Hippocampal formation (tissue), 2 donors: ENCODE data around the gene ZBTB7A.
"Not testable (repeated sequence)": the region's sequence is repeated elsewhere in the genome, so short reads cannot be mapped to it uniquely, and the experiment has no call there.

ENCODE experiments used
- DNase-seq, 2 donors: peaks; one replicate each; lab custom pipeline; 2025; lab: John Stamatoyannopoulos, UW

Gene ZBTB7A

GRCh38 chr19:4016486-4016885 lies 50.2 kb downstream of the ZBTB7A start:
- peak; percentile 86 for DNase-seq

- DNase-seq: no peak
Observed at GRCh38 chr19:4015705-4016402, 50.8 kb downstream of the ZBTB7A start.

GRCh38 chr19:4014541-4015491 lies 51.9 kb downstream of the ZBTB7A start:
- no peak for DNase-seq

- DNase-seq: no peak
Observed at GRCh38 chr19:4013886-4014540, 52.7 kb downstream of the ZBTB7A start.

- DNase-seq: no peak
Observed at GRCh38 chr19:4012975-4013634, 53.6 kb downstream of the ZBTB7A start.

DNA sequence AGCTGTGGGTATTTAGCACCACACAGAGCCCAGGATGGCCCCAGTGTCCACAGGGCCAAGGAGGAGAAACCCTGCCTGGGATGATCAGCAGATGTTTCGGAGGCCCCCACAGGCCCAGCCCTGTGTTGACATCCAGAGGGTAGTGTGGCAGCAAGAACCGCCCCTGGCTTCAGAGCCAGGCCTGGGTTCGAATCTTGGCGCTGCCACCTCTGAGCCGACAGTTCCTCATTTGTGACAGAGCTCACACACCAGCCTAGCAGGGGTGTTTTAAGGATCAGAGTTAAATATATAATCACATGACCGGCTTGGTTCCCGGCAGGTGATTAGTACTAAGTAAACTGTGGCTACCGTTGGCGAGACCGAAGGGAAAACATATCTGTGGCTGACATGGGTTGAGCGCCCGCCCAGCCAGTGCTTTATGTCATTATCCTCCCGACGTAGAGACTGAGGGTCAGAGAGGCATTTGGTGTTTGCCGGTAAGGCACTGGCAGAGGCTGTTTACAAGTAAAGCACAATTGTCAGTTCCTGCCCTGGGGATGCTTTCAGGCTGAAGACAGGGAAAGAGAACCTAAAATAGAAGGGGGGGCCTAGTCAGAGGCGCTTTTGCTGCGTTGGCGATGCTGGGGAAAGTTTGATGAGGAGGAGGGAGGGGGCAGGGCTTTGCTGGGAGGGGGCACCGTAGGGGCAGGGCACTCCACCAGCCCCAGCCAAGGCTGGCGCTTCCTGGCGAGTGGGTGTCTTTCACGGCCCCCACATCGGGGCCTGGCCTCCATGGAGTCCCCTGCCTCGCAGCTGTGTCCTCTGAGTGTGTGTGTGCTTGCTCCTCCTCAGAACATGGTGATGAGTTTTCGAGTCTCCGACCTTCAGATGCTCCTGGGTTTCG lies 54.4 kb downstream of the ZBTB7A start:
- DNase-seq: no peak

DNA sequence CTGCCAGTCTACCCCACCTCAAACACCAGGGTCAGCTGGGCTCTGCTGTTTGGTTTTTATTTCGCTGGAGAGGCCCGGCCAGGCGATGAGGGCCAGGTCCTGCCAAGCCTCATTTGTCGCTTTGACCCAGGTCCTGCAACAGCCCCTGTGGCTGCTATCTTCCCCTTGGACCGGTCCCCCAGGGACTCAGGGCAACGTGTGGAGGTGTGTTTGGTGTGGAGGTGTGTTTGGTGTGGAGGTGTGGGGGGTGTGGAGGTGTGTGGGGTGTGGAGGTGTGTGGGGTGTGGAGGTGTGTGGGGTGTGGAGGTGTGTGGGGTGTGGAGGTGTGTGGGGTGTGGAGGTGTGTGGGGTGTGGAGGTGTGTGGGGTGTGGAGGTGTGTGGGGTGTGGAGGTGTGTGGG lies 55.3 kb downstream of the ZBTB7A start:
- DNase-seq: not testable (repeated sequence)

- no peak for DNase-seq
Observed at GRCh38 chr19:4010808-4011110, 55.9 kb downstream of the ZBTB7A start.

DNA sequence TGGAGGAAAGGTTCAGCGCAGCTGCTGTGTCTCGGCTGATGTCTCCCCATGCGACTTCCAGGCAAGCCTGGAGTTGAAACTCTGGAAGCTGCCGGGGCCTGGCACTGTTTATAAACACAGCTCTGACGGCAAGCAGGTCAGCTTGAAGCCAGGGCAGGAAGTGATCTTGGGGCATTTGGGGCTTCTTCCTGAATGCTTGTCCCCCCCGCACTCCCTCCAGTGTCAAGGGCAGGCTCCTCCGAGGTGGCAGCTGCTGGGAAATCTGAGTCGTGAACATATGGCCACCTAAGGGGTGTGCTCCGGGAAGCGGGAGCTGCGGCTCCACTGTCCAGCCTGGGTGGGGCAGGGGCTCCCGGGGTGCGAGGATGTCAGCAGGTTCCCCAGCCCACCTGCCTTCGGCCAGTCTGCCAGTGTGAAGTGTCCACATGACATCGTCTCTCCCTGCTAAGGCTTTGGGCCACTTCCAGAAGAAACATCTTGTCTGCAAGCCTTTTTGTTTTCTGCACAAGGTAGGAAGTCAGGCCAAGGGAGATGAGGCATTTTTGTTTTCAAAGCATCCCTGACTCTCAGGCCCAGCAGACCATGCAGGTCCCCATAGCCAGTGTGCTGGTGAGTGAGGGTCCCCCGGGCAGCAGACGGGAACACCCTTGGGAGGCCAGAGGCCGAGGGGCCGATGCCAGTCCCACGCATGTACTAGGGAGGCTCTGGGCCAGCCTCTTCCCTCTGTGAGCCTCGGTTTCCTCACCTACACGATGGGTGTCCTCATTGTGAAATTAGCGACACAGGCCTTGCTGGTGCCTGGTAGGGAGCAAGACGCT lies 56.5 kb downstream of the ZBTB7A start:
- DNase-seq: no peak

DNA sequence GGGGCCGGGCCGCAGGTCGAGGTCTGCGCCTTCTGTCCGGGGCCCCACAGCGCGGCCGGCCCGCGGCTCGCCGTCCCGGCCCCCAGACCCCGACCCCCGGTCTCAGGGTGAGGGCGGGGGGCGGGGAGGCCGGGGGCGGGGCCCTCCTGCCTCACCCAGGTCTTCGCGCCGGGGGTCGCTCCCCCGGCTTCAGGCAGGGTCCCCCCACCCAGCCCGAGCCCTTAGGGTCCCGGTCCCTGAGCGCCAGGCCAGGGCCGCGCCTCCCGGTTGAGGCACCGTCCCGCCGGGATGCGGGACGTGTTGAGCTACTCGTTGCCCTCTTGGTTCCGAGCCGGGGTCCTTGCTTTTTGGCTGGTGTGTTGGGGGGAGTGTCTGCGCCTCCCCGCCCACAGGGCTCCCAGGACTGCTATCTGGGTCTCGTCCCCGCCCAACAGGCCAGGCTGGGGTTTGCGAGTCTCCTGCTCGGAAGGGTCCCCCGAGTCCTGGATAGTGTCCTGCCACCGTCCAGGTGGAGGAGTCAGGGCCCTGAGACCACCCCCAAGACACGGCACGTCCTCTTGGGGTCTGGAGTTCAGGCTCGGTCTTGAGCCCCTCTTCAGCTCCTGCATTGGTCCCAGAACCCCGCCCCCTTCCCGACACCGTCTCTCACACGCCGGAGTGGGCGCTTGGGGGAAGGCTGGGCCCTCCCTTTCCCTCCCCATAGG lies 58.7 kb downstream of the ZBTB7A start:
- DNase-seq: no peak

GRCh38 chr19:4007021-4007835 lies 59.5 kb downstream of the ZBTB7A start, which contains the start of gene PIAS4:
TSS of gene PIAS4 (plus strand) at chr19:4007736. CDS start at chr19:4007761, 25 bp downstream.
- DNase-seq: peak; percentile 94 to 95

GRCh38 chr19:4005436-4005835 lies 61.3 kb downstream of the ZBTB7A start:
- not testable (repeated sequence) for DNase-seq

- not testable (repeated sequence) for DNase-seq
Observed at GRCh38 chr19:4000798-4001197, 65.9 kb downstream of the ZBTB7A start.

- not testable (repeated sequence) for DNase-seq
Observed at GRCh38 chr19:3998667-3999412, 67.9 kb downstream of the ZBTB7A start.

- no peak for DNase-seq
Observed at GRCh38 chr19:3995607-3996006, 71.1 kb downstream of the ZBTB7A start.
